Fibroblast of skin of abdomen (primary cell): ENCODE measurements around the gene COL6A3. TPM values are rescaled to one million over a fixed set of nuclear protein-coding genes. Genes with fewer than 3 reads are reported as not detected.
A peak's percentile ranks its signal among the peaks of the same experiment; 100 is the strongest.

Experiments
- DNase-seq: peaks from one replicate; pipeline ENCODE4 v3.0.0-alpha.2; 2013
- polyA plus RNA-seq, 2 experiments: library from polyadenylated mRNA; unstranded; fragments of 120-200 nt; gene quantifications; one replicate each; pipeline ENCODE4 v1.2.1, GENCODE V29; 2013; ENCODE audit not compliant: insufficient read length in 2 of 2

COL6A3 gene, protein sequence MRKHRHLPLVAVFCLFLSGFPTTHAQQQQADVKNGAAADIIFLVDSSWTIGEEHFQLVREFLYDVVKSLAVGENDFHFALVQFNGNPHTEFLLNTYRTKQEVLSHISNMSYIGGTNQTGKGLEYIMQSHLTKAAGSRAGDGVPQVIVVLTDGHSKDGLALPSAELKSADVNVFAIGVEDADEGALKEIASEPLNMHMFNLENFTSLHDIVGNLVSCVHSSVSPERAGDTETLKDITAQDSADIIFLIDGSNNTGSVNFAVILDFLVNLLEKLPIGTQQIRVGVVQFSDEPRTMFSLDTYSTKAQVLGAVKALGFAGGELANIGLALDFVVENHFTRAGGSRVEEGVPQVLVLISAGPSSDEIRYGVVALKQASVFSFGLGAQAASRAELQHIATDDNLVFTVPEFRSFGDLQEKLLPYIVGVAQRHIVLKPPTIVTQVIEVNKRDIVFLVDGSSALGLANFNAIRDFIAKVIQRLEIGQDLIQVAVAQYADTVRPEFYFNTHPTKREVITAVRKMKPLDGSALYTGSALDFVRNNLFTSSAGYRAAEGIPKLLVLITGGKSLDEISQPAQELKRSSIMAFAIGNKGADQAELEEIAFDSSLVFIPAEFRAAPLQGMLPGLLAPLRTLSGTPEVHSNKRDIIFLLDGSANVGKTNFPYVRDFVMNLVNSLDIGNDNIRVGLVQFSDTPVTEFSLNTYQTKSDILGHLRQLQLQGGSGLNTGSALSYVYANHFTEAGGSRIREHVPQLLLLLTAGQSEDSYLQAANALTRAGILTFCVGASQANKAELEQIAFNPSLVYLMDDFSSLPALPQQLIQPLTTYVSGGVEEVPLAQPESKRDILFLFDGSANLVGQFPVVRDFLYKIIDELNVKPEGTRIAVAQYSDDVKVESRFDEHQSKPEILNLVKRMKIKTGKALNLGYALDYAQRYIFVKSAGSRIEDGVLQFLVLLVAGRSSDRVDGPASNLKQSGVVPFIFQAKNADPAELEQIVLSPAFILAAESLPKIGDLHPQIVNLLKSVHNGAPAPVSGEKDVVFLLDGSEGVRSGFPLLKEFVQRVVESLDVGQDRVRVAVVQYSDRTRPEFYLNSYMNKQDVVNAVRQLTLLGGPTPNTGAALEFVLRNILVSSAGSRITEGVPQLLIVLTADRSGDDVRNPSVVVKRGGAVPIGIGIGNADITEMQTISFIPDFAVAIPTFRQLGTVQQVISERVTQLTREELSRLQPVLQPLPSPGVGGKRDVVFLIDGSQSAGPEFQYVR (N-terminal part only)
- polyA plus RNA-seq (2013, experiment 1 of 2; ENCODE audit: insufficient read length): 2,146 TPM
- 2,002 TPM for polyA plus RNA-seq (2013, experiment 2 of 2; ENCODE audit: insufficient read length)

DNA sequence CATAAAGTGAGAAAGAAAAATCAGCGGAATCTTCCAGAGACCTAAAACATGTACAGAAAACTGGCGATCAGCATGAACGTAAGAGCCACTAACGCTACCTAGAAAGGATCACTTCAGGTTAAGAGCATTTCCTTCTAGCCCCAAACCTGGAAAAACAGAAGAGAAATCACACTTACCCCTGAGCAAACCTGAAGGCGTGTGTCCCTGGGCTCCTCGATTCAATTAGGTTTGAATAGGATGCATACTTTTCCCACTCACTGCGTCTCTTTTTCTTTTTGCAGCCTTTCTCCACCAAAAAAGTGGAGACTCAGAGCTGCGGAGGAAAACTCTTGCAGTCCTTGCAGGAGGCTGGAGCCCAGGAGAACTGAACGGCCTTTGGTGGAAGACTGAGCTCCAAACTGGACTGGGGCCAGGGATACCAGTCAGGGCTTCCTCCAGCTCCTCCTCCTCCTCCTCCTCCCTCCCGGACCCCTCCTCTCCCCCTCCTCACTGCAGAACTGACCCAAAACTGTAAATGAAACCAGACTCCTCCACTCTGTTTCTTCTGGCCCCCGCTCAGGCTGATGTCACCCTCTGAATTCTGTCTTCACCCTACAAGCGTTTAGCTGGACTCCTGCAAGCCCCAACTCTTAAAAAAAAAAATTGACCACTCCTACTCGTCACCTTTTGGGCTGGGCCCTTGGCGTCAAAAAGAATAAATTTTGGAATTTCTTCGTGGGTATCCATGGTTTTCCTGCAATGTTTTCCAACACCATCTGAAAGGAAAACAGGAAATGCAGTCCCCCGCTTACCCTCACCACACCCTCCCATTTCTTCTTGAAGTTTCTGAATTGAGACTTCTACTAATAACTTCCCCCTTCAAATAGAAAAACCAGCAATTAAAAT is at the start of gene COL6A3:
TSS of gene COL6A3 (minus strand) at position 388 of the 885 bp plus-strand sequence. CDS start 17,347 bp downstream, outside the sequence.
- peak; percentile 98 for DNase-seq

DNA sequence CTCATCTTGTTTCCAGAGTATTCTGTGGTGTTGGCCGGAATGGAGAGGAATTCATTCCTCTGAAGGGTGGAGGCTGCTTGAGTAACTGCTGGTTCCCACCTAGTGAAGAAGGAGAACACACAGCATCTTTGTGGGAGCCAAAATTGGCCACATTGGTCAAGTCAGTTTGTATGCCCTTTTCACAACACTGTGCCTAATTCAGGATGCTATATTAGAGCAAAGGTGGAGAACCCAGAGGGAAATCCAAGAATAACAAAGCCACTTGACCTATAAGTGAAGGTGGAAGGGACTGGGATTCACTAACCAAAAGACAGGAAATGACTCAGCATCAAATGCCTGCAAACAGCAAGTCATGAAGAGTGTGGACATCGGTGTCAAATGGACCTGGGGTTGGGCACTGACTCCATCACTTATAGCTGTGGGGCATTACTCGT is 45.8 kb upstream of the COL6A3 start:
- peak; percentile 70 for DNase-seq

DNA sequence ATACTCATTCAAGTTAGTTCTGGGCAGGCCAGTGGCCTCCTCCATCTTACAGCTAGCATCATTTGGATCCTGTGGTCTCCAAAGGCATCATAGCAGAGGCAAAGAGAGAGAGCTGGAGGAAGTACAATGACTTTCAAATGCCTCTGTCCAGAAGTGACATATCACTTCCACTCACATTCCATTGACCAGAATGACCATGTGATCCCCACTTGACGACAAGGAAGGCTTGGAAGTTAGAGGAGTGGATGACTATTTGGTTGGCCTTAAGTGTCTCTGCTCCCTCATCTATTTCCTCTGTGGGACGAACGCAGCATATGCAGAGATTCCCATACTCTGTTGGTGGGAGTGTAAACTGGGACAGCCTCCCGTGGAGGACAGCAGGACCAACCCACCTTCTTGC is 45.3 kb upstream of the COL6A3 start:
- DNase-seq: no peak

DNA sequence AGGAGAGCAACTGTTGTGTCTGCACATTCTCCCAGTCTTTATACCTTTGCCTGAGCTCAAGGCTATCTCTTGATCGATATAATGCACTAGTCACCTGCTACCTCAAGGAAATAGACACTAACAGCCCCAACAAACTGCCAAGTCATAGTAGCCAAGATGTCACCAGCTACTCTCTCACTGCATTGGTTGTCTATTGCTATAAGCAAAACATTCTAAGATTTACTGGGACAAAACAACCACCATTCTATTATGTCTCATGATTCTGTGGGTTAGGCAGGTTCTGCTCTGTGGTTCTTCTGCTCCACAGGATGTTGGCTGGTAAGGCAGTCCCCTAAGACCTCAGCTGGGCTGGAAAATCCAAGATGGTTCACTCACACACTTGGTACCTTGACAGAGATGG is 44.6 kb upstream of the COL6A3 start:
- no peak for DNase-seq

DNA sequence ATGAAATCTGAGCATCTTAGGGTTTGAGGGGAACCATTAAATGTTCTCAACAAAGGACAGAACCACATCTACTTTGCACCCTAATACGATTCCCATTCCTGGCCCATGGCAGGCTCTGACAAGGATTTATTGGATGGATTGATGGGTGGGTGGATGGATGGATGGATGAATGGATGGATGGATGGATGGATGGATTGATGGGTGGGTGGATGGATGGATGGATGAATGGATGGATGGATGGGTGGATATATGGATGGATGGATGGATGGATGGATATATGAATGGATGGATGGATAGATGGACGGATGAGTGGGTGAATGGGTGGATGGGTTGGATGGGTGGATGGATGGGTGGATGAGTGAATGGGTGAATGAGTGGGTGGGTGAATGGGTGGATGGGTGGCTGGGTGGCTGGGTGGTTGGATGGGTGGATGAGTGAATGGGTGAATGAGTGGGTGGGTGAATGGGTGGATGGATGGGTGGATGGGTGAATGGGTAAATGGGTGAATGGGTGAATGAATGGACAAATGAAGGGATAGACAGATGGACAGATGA is 43.5 kb upstream of the COL6A3 start:
- DNase-seq: no peak

DNA sequence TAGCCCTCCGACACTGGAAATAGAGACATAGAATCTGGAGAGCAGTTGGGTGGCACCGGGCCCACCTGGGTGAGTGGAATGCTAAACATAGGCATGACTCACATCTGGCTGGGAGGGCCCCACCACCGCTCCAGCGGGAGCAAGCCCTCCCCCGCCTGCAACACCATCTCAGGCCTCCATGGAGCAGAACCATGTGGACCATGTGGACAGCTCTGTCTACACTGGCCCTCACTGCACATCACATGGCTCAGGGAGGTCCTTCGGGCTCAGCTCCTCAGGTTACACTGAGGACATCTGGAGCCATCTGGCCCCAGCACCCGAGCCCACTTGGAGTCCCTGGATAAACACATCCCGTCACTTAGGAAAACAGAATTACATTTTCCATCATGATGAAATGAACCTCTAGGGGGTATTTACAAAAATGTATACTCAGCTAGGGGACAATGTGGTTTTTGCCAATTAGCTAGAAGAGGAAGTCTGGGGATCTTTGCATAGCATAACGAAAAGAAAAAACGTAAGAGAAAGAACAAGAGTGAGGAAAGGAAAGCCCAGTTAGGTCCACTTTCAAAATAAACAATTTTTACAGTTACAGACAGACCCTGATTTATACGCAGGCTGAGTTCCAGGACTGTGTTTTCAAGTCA is 42.4 kb upstream of the COL6A3 start:
- DNase-seq: peak; percentile 81

DNA sequence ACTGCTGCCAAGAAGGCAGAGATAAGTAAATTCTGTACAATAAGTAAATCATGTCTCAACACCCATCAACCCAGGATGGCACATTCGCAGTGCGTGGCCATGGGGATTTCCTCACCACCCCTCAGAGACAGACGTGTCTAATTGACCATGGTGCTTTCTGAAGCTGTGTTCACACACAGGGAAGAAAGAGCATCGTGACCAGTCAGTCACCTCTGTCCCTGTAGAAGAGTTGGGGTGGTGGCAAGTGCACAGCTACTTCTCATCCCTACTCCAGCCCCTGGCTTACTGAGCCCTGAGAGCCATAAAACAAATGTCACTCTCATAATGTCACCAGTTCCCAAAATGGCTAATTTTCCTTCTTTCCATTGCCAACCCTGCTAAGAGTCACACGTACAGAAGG is 41.8 kb upstream of the COL6A3 start:
- no peak for DNase-seq

DNA sequence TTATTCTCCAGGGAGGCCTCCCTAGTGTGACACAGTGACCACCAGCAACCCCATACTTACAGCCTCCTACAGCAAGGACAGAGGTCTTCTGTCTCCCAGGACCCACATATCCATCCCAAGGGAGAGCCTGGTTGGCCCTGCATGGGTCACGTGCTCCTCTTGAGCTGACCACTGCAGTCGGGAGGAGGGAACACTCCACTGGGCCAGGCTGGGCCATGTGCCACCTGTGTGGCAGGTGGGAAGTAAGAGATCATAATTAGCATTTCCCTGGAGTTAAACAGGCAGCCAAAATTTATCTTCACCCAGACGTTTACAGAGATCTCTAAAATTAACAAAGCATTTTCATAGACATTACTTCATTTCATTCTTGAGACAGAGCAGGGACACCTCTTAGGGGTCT is 39.7 kb upstream of the COL6A3 start:
- DNase-seq: no peak

DNA sequence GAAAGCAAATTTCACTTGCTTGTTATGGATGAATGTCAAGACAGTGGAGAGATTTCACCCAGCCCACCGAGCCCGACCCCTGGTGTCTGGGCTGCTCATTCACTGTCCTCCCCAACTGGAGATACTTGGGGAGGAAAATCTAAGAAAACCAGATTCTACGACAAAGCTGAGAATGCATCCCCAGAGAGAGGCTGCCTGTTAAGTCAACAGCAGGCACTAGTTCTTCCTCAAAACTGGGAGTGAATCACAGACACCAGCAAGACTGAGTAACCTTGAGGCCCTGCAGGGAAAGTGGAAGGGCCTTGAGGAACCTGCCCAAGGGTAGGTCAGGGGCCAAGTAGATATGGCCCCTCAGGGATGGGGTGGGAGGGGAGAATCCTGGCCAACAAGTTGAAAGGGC is 38.9 kb upstream of the COL6A3 start:
- DNase-seq: peak; percentile 45

DNA sequence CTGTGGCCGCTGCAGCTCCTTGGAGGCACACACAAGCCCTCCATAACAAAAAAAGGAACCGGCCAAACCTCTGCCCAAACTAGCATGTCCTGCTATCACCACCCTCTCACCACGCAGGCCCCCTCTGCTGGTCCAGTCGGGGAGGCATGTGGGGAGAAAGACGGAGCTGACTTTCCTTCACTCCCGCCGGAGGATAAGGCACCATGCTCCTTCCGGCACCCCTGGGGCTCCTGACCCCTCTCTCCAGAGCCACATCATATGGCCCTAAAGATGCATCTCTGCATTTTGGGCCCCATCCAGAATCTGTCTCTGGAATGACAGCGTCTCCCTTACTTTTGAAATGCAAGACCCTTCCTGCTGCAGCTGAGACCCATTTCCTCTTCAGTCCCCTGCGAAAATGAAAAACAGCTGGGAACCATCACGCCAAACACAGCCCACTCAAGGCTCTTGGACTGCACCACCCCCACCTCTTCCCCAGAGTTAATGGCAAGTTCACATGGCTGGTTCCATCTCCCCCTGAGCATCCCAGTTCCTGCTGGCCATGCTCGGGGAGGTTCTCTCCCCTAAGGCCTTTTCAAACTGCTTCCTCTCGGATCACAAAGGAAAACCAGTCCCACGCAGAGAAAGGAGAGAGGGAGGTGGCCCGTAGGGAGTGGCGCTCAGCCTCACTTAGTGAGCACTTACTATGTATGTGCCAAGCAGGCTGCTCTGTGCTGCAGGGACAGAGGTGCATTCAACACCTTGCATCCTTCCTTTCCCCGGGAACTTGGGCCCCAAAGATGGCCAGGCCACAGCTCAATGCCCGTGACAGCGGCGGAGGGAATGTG is 37.9 kb upstream of the COL6A3 start:
- peak; percentile 75 for DNase-seq

DNA sequence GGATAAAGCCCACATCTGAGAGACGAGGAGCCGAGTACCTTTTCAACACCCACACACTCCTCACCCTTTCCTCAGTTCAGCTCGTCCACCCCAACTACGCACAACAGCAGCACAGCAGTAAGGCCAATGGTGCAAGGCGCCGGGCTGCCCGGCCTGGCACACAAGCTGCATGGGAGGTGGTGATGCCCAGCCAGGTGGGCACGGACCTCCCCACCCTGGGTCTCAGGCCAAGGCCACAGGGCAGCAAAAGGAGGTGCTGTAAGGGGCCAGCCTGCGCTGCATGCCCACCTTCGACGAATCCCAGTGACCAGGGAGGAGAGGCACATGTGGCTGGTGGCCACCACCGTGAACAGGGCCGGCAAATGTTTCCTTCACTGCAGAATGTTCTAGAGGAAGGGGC is 36.6 kb upstream of the COL6A3 start:
- DNase-seq: no peak

DNA sequence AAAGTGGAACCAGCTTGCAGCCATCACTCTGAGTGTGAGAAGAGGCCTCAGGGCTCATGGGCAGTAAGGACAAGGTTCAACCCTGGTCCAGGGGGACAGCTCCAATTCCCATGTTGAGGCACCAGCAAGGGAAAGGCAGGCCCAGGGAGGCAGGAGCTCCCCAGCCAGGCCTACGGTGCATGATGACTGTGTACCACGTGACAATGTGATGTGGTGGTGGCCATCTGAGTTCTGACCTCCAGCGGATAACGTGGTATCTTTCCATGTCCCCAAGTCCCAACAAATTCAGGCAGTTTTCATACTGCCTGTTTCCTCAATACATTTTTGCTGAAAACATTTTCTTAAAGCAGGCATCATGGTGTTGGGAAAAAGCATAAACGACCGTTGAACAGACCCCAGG is 36.1 kb upstream of the COL6A3 start:
- no peak for DNase-seq

DNA sequence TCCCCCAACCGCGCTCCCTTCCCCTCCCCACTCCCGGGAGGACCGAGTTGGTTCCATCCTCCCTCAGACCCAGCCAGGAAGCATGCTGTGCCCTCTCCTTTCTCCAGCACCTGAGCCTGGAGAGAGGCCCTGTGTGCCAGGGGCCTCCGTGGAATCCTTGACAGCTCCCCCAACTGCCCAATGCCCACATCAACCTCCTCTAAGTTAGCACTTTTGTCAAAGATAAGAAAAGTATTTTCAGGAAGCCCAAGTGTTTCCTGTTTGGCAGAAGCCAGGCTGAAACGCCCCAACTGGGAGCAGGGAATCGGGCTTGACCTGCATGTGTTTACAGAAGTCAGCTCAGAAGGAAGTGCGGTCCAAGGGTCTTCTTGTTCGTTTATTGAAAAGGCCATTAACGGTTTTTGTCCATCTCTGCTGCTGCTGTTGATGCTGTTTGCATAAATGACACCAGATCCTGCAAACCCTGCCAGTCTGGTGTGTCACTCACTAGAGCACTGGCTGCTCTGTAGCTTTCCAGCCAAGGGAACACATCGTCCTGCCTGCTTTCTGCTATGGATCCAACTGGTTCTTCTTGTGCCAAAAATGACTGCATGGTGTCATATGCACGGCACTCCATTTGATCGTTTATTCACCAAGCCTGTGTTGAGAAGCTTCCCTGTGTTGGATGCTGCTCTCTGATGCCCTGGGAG is 35.4 kb upstream of the COL6A3 start:
- no peak for DNase-seq

DNA sequence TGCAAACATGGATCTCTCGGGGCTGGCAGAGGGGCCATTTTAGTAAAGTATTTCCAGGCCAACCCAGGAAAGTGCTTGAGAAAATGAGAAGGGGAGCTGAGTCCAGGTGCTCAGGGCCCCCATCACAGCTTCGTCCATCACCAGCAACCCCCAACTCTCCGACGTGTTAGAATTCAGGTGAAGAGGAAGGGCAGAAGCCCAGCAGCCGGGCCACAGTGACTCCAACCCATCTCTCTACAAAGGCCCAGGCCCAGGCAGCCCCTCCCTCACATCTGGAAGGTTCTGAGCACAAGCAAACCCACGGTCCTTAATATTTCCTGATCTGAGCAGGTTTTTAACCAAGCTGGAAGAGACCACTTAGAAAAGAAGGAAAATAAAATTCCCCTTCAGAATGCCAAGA is 34.7 kb upstream of the COL6A3 start:
- DNase-seq: no peak

DNA sequence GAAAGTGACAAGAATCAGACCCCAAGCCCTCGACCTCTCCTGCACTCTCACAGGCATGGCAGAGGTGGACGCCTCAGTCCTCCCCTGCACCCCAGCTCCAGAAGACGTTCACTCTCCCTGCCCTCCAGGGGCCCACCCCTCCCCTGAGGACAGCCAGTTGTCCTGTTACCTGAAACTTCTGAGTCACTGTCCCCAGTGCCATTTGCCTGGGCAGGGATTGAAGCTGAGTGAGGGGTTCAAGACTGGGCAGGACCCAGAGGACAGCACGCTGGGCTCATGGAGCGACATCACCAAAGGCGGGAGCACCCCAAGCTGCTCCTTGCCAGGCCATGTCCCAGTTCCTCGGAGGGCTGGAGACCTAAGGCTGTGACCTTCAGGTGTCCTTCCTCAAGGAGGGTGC is 34.2 kb upstream of the COL6A3 start:
- DNase-seq: no peak

DNA sequence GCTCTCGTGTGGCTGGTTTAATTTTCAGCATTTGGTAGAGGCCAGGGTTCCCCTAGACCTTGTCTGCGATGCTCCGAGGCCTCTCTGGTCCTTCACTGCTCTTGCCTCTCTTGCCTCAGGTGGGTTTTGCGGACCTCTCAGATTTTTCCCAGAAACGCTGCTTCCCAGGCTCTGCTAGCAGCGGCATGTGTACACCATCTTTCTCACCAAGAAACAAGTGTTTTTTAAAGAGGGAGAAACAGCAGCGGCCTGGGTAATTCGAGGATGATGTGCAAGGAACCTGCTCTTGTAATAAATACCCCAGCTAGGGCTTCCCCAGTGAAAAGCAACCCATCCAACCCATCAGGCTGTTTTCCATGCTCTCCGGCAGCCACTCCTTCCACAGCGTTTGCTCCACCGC is 33.5 kb upstream of the COL6A3 start:
- DNase-seq: no peak

DNA sequence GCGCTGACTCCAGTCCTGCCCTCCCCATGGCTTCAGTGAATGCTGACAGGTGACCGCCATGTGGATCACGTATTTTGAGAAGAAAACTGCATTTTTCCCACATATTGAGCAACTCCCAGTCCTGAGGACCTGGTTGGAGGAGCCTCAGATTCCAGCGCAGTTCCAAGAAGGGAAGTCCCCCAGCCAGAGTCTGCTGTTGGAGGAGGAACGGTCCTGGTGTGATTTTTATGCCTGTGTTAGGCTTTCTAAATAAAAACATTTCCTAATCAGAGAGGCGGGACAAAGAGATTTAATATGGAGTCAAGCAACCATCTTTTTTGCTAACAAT is 32.3 kb upstream of the COL6A3 start:
- no peak for DNase-seq

DNA sequence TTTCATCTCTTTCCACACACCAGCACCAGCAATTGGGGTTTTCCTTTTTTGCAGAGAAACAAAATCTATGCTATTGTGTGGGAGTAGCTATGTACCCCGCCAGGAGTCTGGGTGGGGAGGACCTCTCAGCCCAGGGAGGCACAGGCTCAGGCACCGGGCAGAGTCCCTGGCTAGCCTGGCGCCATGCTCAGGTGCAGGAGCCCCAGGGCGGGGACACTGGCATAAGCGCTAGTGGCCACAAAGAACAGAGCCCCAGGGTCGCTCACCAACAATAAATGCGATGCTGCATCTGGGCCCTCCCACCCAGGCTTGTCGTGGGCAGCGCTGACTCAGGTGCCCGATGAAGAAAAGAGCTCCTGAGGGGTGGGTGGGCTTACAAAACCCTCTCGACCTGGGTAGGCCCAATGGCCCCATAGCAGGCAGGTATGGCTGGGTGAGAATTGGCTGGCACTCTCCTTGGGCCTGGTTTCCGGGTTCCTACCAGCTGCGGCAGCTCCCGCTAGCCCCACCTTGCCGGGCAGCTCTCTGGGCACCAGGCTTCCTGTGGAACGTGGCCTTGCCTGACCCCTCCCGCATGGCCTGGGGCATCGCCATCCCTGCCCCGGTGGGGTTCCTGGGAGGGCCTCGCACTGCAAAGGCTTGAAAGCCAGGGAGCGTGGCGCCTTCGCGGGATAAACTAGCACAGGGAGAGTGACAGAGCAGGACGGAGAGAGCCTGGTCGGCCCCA is 31.8 kb upstream of the COL6A3 start:
- DNase-seq: no peak

DNA sequence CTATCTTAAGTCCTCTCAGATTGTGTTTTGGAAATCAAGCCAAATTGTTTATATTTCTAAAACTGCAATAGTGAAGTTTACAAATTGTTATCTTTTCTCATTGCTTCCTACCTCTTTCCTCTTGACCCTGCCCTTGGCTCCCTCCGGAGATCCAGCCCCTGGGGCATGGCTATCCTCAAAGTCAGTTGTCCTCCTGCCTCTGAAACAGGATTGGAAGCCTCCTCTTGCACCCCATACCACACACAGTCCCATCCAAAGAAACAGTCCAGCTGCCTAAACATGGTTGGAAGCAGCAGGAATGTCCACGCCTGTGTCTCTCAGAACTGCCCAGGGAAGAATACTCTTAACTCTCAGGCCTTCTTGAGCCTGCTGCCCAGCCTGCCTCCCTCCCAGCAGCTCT is 30.1 kb upstream of the COL6A3 start:
- no peak for DNase-seq
